ENCODE measurements around the gene ZC3H7B. TPM values are rescaled to one million over a fixed set of nuclear protein-coding genes. Genes with fewer than 3 reads are reported as not detected.

The ZC3H7B gene
- polyA plus RNA-seq, 3 donors: 0.31 to 15.7 (median 0.49) TPM

DNA sequence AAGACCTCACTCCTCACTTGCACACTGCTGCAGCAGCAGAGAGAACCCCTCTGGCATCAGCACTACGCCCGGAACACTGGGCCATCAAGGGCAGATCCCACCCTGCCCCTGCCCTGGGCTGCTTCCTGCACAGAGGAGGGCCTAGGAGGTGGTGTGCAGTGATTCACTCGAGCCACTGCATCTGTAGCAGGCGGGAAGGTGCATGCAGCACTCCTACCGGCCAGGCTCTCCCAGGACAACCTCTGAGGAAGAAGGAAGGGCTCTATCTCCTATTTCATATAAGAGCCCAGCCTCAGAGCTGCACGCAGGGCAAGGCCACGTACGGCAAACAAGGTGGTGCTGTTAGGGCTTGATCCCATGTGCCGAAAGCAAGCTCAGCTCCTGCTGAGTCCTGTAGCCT is 29.5 kb upstream of the ZC3H7B start:
- H3K9me3 Mint-ChIP-seq: peaks cover 0 to 2% (median 0%) of the 10 kb centered on the region in 7 donors
- Histone ChIP-seq H4K20me1 (ENCODE audit: insufficient read depth, low read length) (no peaks in the 10 kb centered on the region), H3K27ac (ENCODE audit: low read depth in 1 of 2, low read length in 2 of 2) (no peak overlapping the region), H3K9me3 (replicated peaks in 1 of 2; ENCODE audit: control insufficient read depth in 1 of 2, insufficient read depth in 1 of 2, low read length in 2 of 2) (no peaks in the 10 kb centered on the region), H3K9ac (ENCODE audit: insufficient read depth, low read length, poor library complexity, severe bottlenecking) (no peak overlapping the region), H3K4me3 (replicated peaks in 1 of 3; ENCODE audit: low read depth in 2 of 3, low read length in 3 of 3) (no peak overlapping the region), H2AFZ (ENCODE audit: insufficient read depth, low read depth, low read length, poor library complexity, severe bottlenecking) (no peak overlapping the region), H3K4me2 (replicated peaks; ENCODE audit: extremely low read depth, low read length, poor library complexity, severe bottlenecking) (no peak overlapping the region), H3K4me1 (ENCODE audit: control insufficient read depth in 1 of 2, insufficient read depth in 2 of 2, low read length in 2 of 2) (peaks cover 0 to 2% of the 10 kb centered on the region in 2 donors), H3K27me3 (ENCODE audit: control insufficient read depth in 2 of 2, insufficient read depth in 2 of 2, low read length in 2 of 2) (no peaks in the 10 kb centered on the region), H3K79me2 (ENCODE audit: insufficient read depth, low read length) (peaks cover 32% of the 10 kb centered on the region), H3K36me3 (replicated peaks in 1 of 2; ENCODE audit: control insufficient read depth in 1 of 2, insufficient read depth in 2 of 2, low read length in 2 of 2) (peaks cover 78 to 95% of the 10 kb centered on the region in 2 donors)
- H3K27me3 Mint-ChIP-seq (ENCODE audit: low read depth in 3 of 3): no peaks in the 10 kb centered on the region
- peaks cover 3% of the 10 kb centered on the region for H3K4me1 Mint-ChIP-seq
- TF ChIP-seq, protein P1, sequence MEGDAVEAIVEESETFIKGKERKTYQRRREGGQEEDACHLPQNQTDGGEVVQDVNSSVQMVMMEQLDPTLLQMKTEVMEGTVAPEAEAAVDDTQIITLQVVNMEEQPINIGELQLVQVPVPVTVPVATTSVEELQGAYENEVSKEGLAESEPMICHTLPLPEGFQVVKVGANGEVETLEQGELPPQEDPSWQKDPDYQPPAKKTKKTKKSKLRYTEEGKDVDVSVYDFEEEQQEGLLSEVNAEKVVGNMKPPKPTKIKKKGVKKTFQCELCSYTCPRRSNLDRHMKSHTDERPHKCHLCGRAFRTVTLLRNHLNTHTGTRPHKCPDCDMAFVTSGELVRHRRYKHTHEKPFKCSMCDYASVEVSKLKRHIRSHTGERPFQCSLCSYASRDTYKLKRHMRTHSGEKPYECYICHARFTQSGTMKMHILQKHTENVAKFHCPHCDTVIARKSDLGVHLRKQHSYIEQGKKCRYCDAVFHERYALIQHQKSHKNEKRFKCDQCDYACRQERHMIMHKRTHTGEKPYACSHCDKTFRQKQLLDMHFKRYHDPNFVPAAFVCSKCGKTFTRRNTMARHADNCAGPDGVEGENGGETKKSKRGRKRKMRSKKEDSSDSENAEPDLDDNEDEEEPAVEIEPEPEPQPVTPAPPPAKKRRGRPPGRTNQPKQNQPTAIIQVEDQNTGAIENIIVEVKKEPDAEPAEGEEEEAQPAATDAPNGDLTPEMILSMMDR (IDR thresholded peaks at IDR 0.05): no peak
- no peak for DNase-seq
- 96% methylated on average over 4 of the region's 9 CpGs for WGBS (ENCODE audit: insufficient coverage)
- no peak overlapping the region for H3K27ac Mint-ChIP-seq
- intact Hi-C loops (cut with micrococcal nuclease): no loop called here
- peaks cover 70 to 98% of the 10 kb centered on the region in 2 donors for H3K36me3 Mint-ChIP-seq
- no peak overlapping the region for H3K4me3 Mint-ChIP-seq

DNA sequence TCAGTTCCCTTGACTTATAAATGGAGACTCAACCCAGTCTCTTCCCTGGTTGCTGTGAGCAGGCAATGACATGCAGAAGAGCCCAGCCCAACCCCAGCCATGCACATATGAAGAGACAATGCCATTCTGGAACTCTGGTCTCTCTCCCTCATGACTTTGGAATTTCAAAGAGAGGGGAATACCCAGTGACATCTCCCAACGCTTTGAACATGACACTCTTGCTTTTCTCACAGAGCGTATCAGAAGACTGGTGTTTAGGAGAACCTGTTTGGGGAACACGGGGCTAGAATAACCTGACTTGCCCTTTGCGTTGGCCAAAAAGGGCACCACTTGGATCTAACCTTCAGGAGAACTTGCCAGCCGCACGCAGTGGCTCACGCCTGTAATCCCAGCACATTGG is 28.2 kb upstream of the ZC3H7B start:
- Histone ChIP-seq H3K4me1 (ENCODE audit: control insufficient read depth in 1 of 2, insufficient read depth in 2 of 2, low read length in 2 of 2) (peaks cover 0 to 2% of the 10 kb centered on the region in 2 donors), H3K36me3 (replicated peaks in 1 of 2; ENCODE audit: control insufficient read depth in 1 of 2, insufficient read depth in 2 of 2, low read length in 2 of 2) (peaks cover 76 to 95% of the 10 kb centered on the region in 2 donors), H3K79me2 (ENCODE audit: insufficient read depth, low read length) (peaks cover 37% of the 10 kb centered on the region), H4K20me1 (ENCODE audit: insufficient read depth, low read length) (no peaks in the 10 kb centered on the region), H3K27ac (ENCODE audit: low read depth in 1 of 2, low read length in 2 of 2) (no peak overlapping the region), H3K27me3 (ENCODE audit: control insufficient read depth in 2 of 2, insufficient read depth in 2 of 2, low read length in 2 of 2) (no peaks in the 10 kb centered on the region), H3K9ac (ENCODE audit: insufficient read depth, low read length, poor library complexity, severe bottlenecking) (no peak overlapping the region), H3K9me3 (replicated peaks in 1 of 2; ENCODE audit: control insufficient read depth in 1 of 2, insufficient read depth in 1 of 2, low read length in 2 of 2) (no peaks in the 10 kb centered on the region), H3K4me2 (replicated peaks; ENCODE audit: extremely low read depth, low read length, poor library complexity, severe bottlenecking) (no peak overlapping the region), H3K4me3 (replicated peaks in 1 of 3; ENCODE audit: low read depth in 2 of 3, low read length in 3 of 3) (no peak overlapping the region), H2AFZ (ENCODE audit: insufficient read depth, low read depth, low read length, poor library complexity, severe bottlenecking) (no peak overlapping the region)
- H3K27ac Mint-ChIP-seq: peak overlapping the region in 3 of 7 donors; percentile 21 to 75 (median 21)
- TF ChIP-seq, protein P1 (IDR thresholded peaks at IDR 0.05): no peak
- H3K36me3 Mint-ChIP-seq: peaks cover 66 to 99% of the 10 kb centered on the region in 2 donors
- 98% methylated on average over 7 of the region's 7 CpGs for WGBS (ENCODE audit: insufficient coverage)
- peaks cover 3% of the 10 kb centered on the region for H3K4me1 Mint-ChIP-seq
- H3K9me3 Mint-ChIP-seq: peaks cover 0 to 2% (median 0%) of the 10 kb centered on the region in 7 donors
- no peak overlapping the region for H3K4me3 Mint-ChIP-seq
- intact Hi-C loops (cut with micrococcal nuclease): no loop called here
- no peak for DNase-seq
- no peaks in the 10 kb centered on the region for H3K27me3 Mint-ChIP-seq (ENCODE audit: low read depth in 3 of 3)

Data from CD14-positive monocyte (primary cell).